DND-41 (cell line): ENCODE data around the gene ATP12A.

Experiments
- ATAC-seq: fragments of 200-7000 bp; cut with Tn5 transposase; 3 replicates; pipeline ENCODE4 v1.9.1; 2021; ENCODE audit warnings: low read depth; ENCODE audit not compliant: insufficient read depth
- DNase-seq: peaks from one replicate; pipeline ENCODE4 v3.0.0-alpha.2; 2020
- H2AFZ ChIP-seq: 2 replicates; pipeline ENCODE4 v1.6.0; 2012; ENCODE audit warnings: low read depth, low read length
- H3K27ac ChIP-seq: 2 replicates; pipeline ENCODE4 v1.5.1; 2012; ENCODE audit warnings: low read length, inconsistent platforms
- H3K27me3 ChIP-seq: fragments of 200-600 bp; sonication (generic); 2 replicates; pipeline ENCODE4 v1.6.0; 2012; ENCODE audit warnings: low read length, mild to moderate bottlenecking, inconsistent platforms; ENCODE audit not compliant: insufficient read depth, poor library complexity
- H3K36me3 ChIP-seq: 2 replicates; pipeline ENCODE4 v1.5.1; 2012; ENCODE audit warnings: low read length, inconsistent platforms; ENCODE audit not compliant: insufficient read depth
- H3K4me1 ChIP-seq: 2 replicates; pipeline ENCODE4 v1.5.1; 2012; ENCODE audit warnings: mild to moderate bottlenecking, low read length; ENCODE audit not compliant: insufficient read depth
- H3K4me2 ChIP-seq: 2 replicates; pipeline ENCODE4 v1.6.0; 2012; ENCODE audit warnings: mild to moderate bottlenecking, moderate library complexity, low read length, inconsistent platforms; ENCODE audit not compliant: insufficient read depth
- H3K4me3 ChIP-seq, 2 experiments: fragments of 200-600 bp in 1 of 2; shearing (Covaris generic) in 1 of 2; 2 replicates each; pipeline ENCODE4 v1.5.1; 2012 to 2016; ENCODE audit warnings: inconsistent platforms in 2 of 2, low read length in 2 of 2, mild to moderate bottlenecking in 2 of 2, low read depth in 1 of 2, moderate library complexity in 1 of 2
- H3K79me2 ChIP-seq: 2 replicates; pipeline ENCODE4 v1.6.0; 2012; ENCODE audit warnings: low read length, inconsistent platforms; ENCODE audit not compliant: insufficient read depth
- H3K9ac ChIP-seq: 2 replicates; pipeline ENCODE4 v1.6.0; 2012; ENCODE audit warnings: low read depth, mild to moderate bottlenecking, inconsistent platforms, low read length, moderate library complexity
- H3K9me3 ChIP-seq: 2 replicates; pipeline ENCODE4 v1.5.1; 2012; ENCODE audit warnings: low read length, moderate library complexity, mild to moderate bottlenecking, inconsistent platforms; ENCODE audit not compliant: insufficient read depth, severe bottlenecking
- H4K20me1 ChIP-seq: 2 replicates; pipeline ENCODE4 v1.6.0; 2012; ENCODE audit warnings: low read length; ENCODE audit not compliant: insufficient read depth
- CTCF ChIP-seq: IDR thresholded peaks from 2 replicates; pipeline ENCODE4 v1.5.1; 2012; ENCODE audit warnings: borderline replicate concordance, low read length, moderate library complexity, mild to moderate bottlenecking; ENCODE audit not compliant: poor library complexity, severe bottlenecking; ENCODE audit errors: extremely low read depth
- EZH2 ChIP-seq: IDR thresholded peaks from 3 replicates; pipeline ENCODE4 v1.6.1; 2012; ENCODE audit warnings: borderline replicate concordance, low read depth, mild to moderate bottlenecking, moderate library complexity, low read length, inconsistent platforms; ENCODE audit not compliant: severe bottlenecking

Gene ATP12A

GRCh38 chr13:24662195-24663088 lies 17.8 kb upstream of the ATP12A start:
- H3K4me1 ChIP-seq = no peaks in the 10 kb centered on the region
- H3K4me2 ChIP-seq = no peak overlapping the region
- no peak overlapping the region for H3K27ac ChIP-seq

GRCh38 chr13:24663089-24663395 lies 17.2 kb upstream of the ATP12A start:
- Histone ChIP-seq H3K9ac (no peak overlapping the region), H3K79me2 (no peaks in the 10 kb centered on the region), H3K4me1 (no peaks in the 10 kb centered on the region), H3K27ac (no peak overlapping the region), H3K36me3 (no peaks in the 10 kb centered on the region), H2AFZ (no peak overlapping the region), H3K4me2 (no peak overlapping the region), H3K27me3 (peaks cover 5% of the 10 kb centered on the region), H4K20me1 (no peaks in the 10 kb centered on the region), H3K4me3 (no peak overlapping the region), H3K9me3 (no peaks in the 10 kb centered on the region)
- no peak for TF ChIP-seq CTCF
- no peak for TF ChIP-seq EZH2
- ATAC-seq = no peak
- no peak for DNase-seq

More at GRCh38 chr13:24662195-24663088, 17.8 kb upstream of the ATP12A start:
- H3K9ac ChIP-seq = no peak overlapping the region
- no peaks in the 10 kb centered on the region for H3K36me3 ChIP-seq
- no peaks in the 10 kb centered on the region for H3K9me3 ChIP-seq
- ATAC-seq (no peak), DNase-seq (no peak)
- H3K27me3 ChIP-seq = peaks cover 5% of the 10 kb centered on the region
- H3K4me3 ChIP-seq = no peak overlapping the region
- no peaks in the 10 kb centered on the region for H3K79me2 ChIP-seq
- no peak for TF ChIP-seq CTCF
- no peak for TF ChIP-seq EZH2
- no peak overlapping the region for H2AFZ ChIP-seq
- no peaks in the 10 kb centered on the region for H4K20me1 ChIP-seq

- H2AFZ ChIP-seq = no peak overlapping the region
Measured at GRCh38 chr13:24663586-24663985, 16.6 kb upstream of the ATP12A start.

More at GRCh38 chr13:24663586-24663985, 16.6 kb upstream of the ATP12A start:
- H3K79me2 ChIP-seq = no peaks in the 10 kb centered on the region
- H3K27ac ChIP-seq = no peak overlapping the region
- no peaks in the 10 kb centered on the region for H4K20me1 ChIP-seq
- H3K36me3 ChIP-seq = no peaks in the 10 kb centered on the region
- no peaks in the 10 kb centered on the region for H3K4me1 ChIP-seq
- no peak for DNase-seq
- no peak overlapping the region for H3K9ac ChIP-seq
- H3K9me3 ChIP-seq = no peaks in the 10 kb centered on the region
- TF ChIP-seq EZH2 (no peak), CTCF (no peak)
- ATAC-seq = no peak
- no peak overlapping the region for H3K4me3 ChIP-seq
- H3K4me2 ChIP-seq = no peak overlapping the region
- peaks cover 9% of the 10 kb centered on the region for H3K27me3 ChIP-seq
